Heart left ventricle (tissue), 13 donors: ENCODE results near the gene HOXD10.

Source experiments
- CTCF ChIP-seq, 12 donors: fragments of 200-600 bp; sonication (generic) in 4 of 12; IDR thresholded peaks; one replicate each; pipeline versions ENCODE4 v1.5.0 to v1.8.0; 2018 to 2022; ENCODE audit warnings: antibody characterized with exemption in 12 of 12, mild to moderate bottlenecking in 5 of 12
- POLR2A ChIP-seq, 2 donors: fragments of 450-650 bp; IDR thresholded peaks; one replicate each; pipeline ENCODE4 v1.6.1; 2017; ENCODE audit warnings: antibody characterized with exemption in 2 of 2, mild to moderate bottlenecking in 2 of 2, moderate library complexity in 2 of 2
- donor health status: ischemic (EF 13 %, LVEDD 7.1; RV severe dilation, severe dysfunction).
- donor health status: DM: no; HTN: yes; CAD: no.
- donor health status: DM: no; HTN: no; CAD: no.
- donor health status: ischemic (EF 25% LVEDD 6.9; RV normal size, moderate dysfunction).
- donor health status: ischemic (EF 25% LVEDD 5.7; RV mildly dilated, moderate dysfunction).
- donor health status: ischemic (EF 35%, LVEDD 5.7; RV mildly dilated, moderate dysfunction).
- donor health status: nonischemic (EF 11% LVEDD 7.7; RV severe dilation, severe dysfunction).
- donor health status: DM: yes; HTN: yes; CAD: no.
- donor health status: PGD.
- donor health status: ischemic (EF 29% LVEDD 5.4; RV normal size, mild dysfunction).
- donor health status: nonischemic (EF 23%, LVEDD 6.1; RV moderate dilation, normal function).

GRCh38 chr2:176105730-176106580 lies 10.6 kb upstream of the HOXD10 start:
- no peak for TF ChIP-seq CTCF (IDR thresholded peaks at IDR 0.05)
- TF ChIP-seq POLR2A (IDR thresholded peaks at IDR 0.05), result no peak
